D721Med (cell line): ENCODE data around the gene LRP8.

ENCODE experiments used
- DNase-seq: peaks from one replicate; pipeline ENCODE4 v3.0.0; 2011; ENCODE audit warnings: low spot score; ENCODE audit not compliant: insufficient read length
- FAIRE-seq: peaks from 2 replicates; lab custom pipeline; 2011; peaks lifted over from hg19 to GRCh38; lab: Jason Lieb, UNC
- CTCF ChIP-seq: IDR thresholded peaks from 2 replicates; pipeline ENCODE4 v1.5.1; 2012; ENCODE audit warnings: mild to moderate bottlenecking, control low read depth; ENCODE audit not compliant: insufficient read depth; ENCODE audit errors: missing control alignments

The LRP8 gene

GRCh38 chr1:53371851-53372250 is 44.0 kb upstream of the LRP8 start:
- FAIRE-seq = no peak
- DNase-seq = no peak

GRCh38 chr1:53371121-53371666 is 43.3 kb upstream of the LRP8 start:
- no peak for FAIRE-seq
- DNase-seq = no peak
- no peak for TF ChIP-seq CTCF

More at GRCh38 chr1:53371851-53372250, 44.0 kb upstream of the LRP8 start:
- TF ChIP-seq CTCF = no peak

- TF ChIP-seq CTCF = no peak
- DNase-seq (no peak), FAIRE-seq (no peak)
Measured at GRCh38 chr1:53370369-53370961, 42.6 kb upstream of the LRP8 start.

GRCh38 chr1:53369761-53370160 is 41.9 kb upstream of the LRP8 start:
- DNase-seq = no peak
- FAIRE-seq = no peak
- TF ChIP-seq CTCF = no peak

- no peak for TF ChIP-seq CTCF
- DNase-seq (no peak), FAIRE-seq (no peak)
Measured at GRCh38 chr1:53369034-53369750, 41.3 kb upstream of the LRP8 start.

GRCh38 chr1:53368314-53369033 is 40.6 kb upstream of the LRP8 start:
- TF ChIP-seq CTCF = no peak
- FAIRE-seq (no peak), DNase-seq (no peak)
